Thoracic aorta (tissue), 2 donors: ENCODE measurements around the gene LRRC43. TPM values are rescaled to one million over a fixed set of nuclear protein-coding genes. Genes with fewer than 3 reads are reported as not detected.

ENCODE experiments used
- ATAC-seq: fragments of 150-250 bp; one replicate; pipeline ENCODE4 v1.8.0; 2017; ENCODE audit warnings: low read depth; ENCODE audit not compliant: insufficient number of reproducible peaks, low FRiP score
- DNase-seq: peaks from one replicate; pipeline ENCODE4 v3.0.0-alpha.2; 2020; ENCODE audit warnings: low spot score
- H3K27ac ChIP-seq, 2 donors: fragments of 200-600 bp; sonication (generic); 1 replicate in 1 of 2; 2 replicates in 1 of 2; pipeline ENCODE4 v1.5.1; 2016; ENCODE audit warnings: mild to moderate bottlenecking in 2 of 2, moderate library complexity in 2 of 2
- H3K27me3 ChIP-seq: fragments of 200-600 bp; sonication (generic); replicated peaks from 2 replicates; pipeline ENCODE4 v1.6.0; 2016; ENCODE audit warnings: mild to moderate bottlenecking; ENCODE audit not compliant: insufficient read depth
- H3K36me3 ChIP-seq: fragments of 200-600 bp; sonication (generic); one replicate; pipeline ENCODE4 v1.5.1; 2016
- H3K4me1 ChIP-seq, 2 donors: fragments of 200-600 bp; sonication (generic); 1 replicate in 1 of 2; 2 replicates in 1 of 2; pipeline versions ENCODE4 v1.5.1 to v1.6.0; 2016; ENCODE audit warnings: low read depth in 2 of 2, mild to moderate bottlenecking in 1 of 2; ENCODE audit not compliant: control insufficient read depth in 1 of 2
- H3K4me3 ChIP-seq: fragments of 200-600 bp; sonication (generic); 2 replicates; pipeline ENCODE4 v1.5.1; 2016; ENCODE audit warnings: mild to moderate bottlenecking
- H3K9me3 ChIP-seq: fragments of 200-600 bp; sonication (generic); 2 replicates; pipeline ENCODE4 v1.5.1; 2016
- CTCF ChIP-seq: fragments of 200-600 bp; sonication (generic); IDR thresholded peaks from one replicate; pipeline ENCODE4 v1.5.1; 2019; ENCODE audit warnings: antibody characterized with exemption
- total RNA-seq, 2 donors: library from RNA; depleted of rRNA; stranded (reverse); fragments of >200 nt; gene quantifications; one replicate each; pipeline versions ENCODE4 v1.1.0 to v1.2.3, GENCODE V29; 2016

The LRRC43 gene
- total RNA-seq, 2 donors from 2014 or later = not detected

- H3K27ac ChIP-seq = no peak overlapping the region
- peaks cover 8 to 12% of the 10 kb centered on the region in 2 donors for H3K4me1 ChIP-seq
- no peak for ATAC-seq
- no peaks in the 10 kb centered on the region for H3K9me3 ChIP-seq
- no peaks in the 10 kb centered on the region for H3K27me3 ChIP-seq
- TF ChIP-seq CTCF = no peak
- no peak overlapping the region for H3K4me3 ChIP-seq
- H3K36me3 ChIP-seq = peaks cover 22% of the 10 kb centered on the region
- no peak for DNase-seq
Measured at GRCh38 chr12:122206976-122207375, 24.1 kb downstream of the LRRC43 start.

GRCh38 chr12:122207391-122207790 lies 24.5 kb downstream of the LRRC43 start:
- Histone ChIP-seq H3K36me3 (peaks cover 26% of the 10 kb centered on the region), H3K4me1 (peaks cover 8 to 12% of the 10 kb centered on the region in 2 donors), H3K27ac (no peak overlapping the region), H3K9me3 (no peaks in the 10 kb centered on the region), H3K27me3 (no peaks in the 10 kb centered on the region), H3K4me3 (no peak overlapping the region)
- DNase-seq = no peak
- ATAC-seq = no peak
- TF ChIP-seq CTCF = no peak

- DNase-seq = no peak
- no peak for TF ChIP-seq CTCF
- peaks cover 33% of the 10 kb centered on the region for H3K36me3 ChIP-seq
Measured at GRCh38 chr12:122208073-122208820, 25.3 kb downstream of the LRRC43 start.

GRCh38 chr12:122215771-122216170 lies 32.8 kb downstream of the LRRC43 start:
- no peak overlapping the region for H3K27ac ChIP-seq
- H3K36me3 ChIP-seq = peaks cover 82% of the 10 kb centered on the region
- ATAC-seq (no peak), DNase-seq (no peak)
- H3K4me1 ChIP-seq = no peaks in the 10 kb centered on the region
- no peak for TF ChIP-seq CTCF
- H3K27me3 ChIP-seq = no peaks in the 10 kb centered on the region
- H3K9me3 ChIP-seq = no peaks in the 10 kb centered on the region
- no peak overlapping the region for H3K4me3 ChIP-seq

More at GRCh38 chr12:122208073-122208820, 25.3 kb downstream of the LRRC43 start:
- Histone ChIP-seq H3K9me3 (no peaks in the 10 kb centered on the region), H3K27ac (no peak overlapping the region), H3K4me1 (peaks cover 3 to 12% of the 10 kb centered on the region in 2 donors), H3K27me3 (no peaks in the 10 kb centered on the region), H3K4me3 (no peak overlapping the region)
- ATAC-seq = no peak

GRCh38 chr12:122216445-122216844 lies 33.5 kb downstream of the LRRC43 start:
- Histone ChIP-seq H3K27me3 (no peaks in the 10 kb centered on the region), H3K4me1 (no peaks in the 10 kb centered on the region), H3K4me3 (no peak overlapping the region), H3K27ac (no peak overlapping the region), H3K9me3 (no peaks in the 10 kb centered on the region), H3K36me3 (peaks cover 81% of the 10 kb centered on the region)
- ATAC-seq = no peak
- no peak for DNase-seq
- TF ChIP-seq CTCF = no peak
